Astrocyte of the spinal cord (primary cell): ENCODE data around the gene MPHOSPH10.

Experiments
- DNase-seq: peaks from one replicate; pipeline ENCODE4 v3.0.0; 2011; ENCODE audit warnings: low read depth, low spot score
- H3K4me3 ChIP-seq: 2 replicates; pipeline ENCODE4 v1.5.1; 2011; ENCODE audit warnings: low read depth, mild to moderate bottlenecking, low read length, moderate library complexity
- CTCF ChIP-seq: IDR thresholded peaks from 2 replicates; pipeline ENCODE4 v1.5.1; 2012; ENCODE audit warnings: low read depth, mild to moderate bottlenecking, low read length, inconsistent platforms
- in situ Hi-C: cut with HindIII; loops from 2 replicates; pipeline ENCODE4 v1.10.0; 2017; ENCODE audit warnings: low sequenced_read_pairs

MPHOSPH10 gene

GRCh38 chr2:71117063-71117462, 13.4 kb upstream of the MPHOSPH10 start:
- DNase-seq, result no peak
- in situ Hi-C loops, result no loop called here
- no peak for TF ChIP-seq CTCF
- H3K4me3 ChIP-seq, result no peak overlapping the region

GRCh38 chr2:71120195-71120594, 10.2 kb upstream of the MPHOSPH10 start:
- no peak for TF ChIP-seq CTCF
- in situ Hi-C loops, result no loop called here
- no peak for DNase-seq
- H3K4me3 ChIP-seq, result no peak overlapping the region

GRCh38 chr2:71121479-71121878, 9.0 kb upstream of the MPHOSPH10 start:
- DNase-seq, result no peak
- in situ Hi-C loops, result no loop called here
- TF ChIP-seq CTCF, result no peak
- H3K4me3 ChIP-seq, result no peak overlapping the region

GRCh38 chr2:71122387-71123298, 7.8 kb upstream of the MPHOSPH10 start:
- TF ChIP-seq CTCF, result no peak
- in situ Hi-C loops, result no loop called here
- peak; percentile 5 for DNase-seq
- no peak overlapping the region for H3K4me3 ChIP-seq

- no peak for TF ChIP-seq CTCF
- in situ Hi-C loops, result no loop called here
- H3K4me3 ChIP-seq, result no peak overlapping the region
- DNase-seq, result no peak
Observed at GRCh38 chr2:71125506-71126294, 4.7 kb upstream of the MPHOSPH10 start.

GRCh38 chr2:71126957-71127356, 3.5 kb upstream of the MPHOSPH10 start:
- no peak overlapping the region for H3K4me3 ChIP-seq
- no peak for DNase-seq
- in situ Hi-C loops, result no loop called here
- TF ChIP-seq CTCF, result no peak
